HL-60 (cell line): Measurements from ENCODE around the gene KIAA1217.

ENCODE experiments used
- DNase-seq, 2 experiments: peaks; one replicate each; pipeline ENCODE4 v3.0.0-alpha.2; 2010 to 2020; ENCODE audit warnings: low read depth in 1 of 2, low spot score in 1 of 2
- H3K27ac ChIP-seq: fragments of 250-450 bp; sonication (Bioruptor Pico); replicated peaks from 2 replicates; pipeline ENCODE4 v1.5.1; 2020; ENCODE audit warnings: mild to moderate bottlenecking, moderate library complexity
- H3K27me3 ChIP-seq: fragments of 250-450 bp; sonication (Bioruptor Pico); 2 replicates; pipeline ENCODE4 v1.5.1; 2021; ENCODE audit warnings: mild to moderate bottlenecking, moderate library complexity; ENCODE audit not compliant: insufficient read depth, poor library complexity, severe bottlenecking
- H3K4me3 ChIP-seq: replicated peaks from 2 replicates; pipeline ENCODE4 v1.5.1; 2011; ENCODE audit warnings: mild to moderate bottlenecking, control low read depth, low read length; ENCODE audit not compliant: insufficient read depth
- CTCF ChIP-seq: IDR thresholded peaks from one replicate; pipeline ENCODE4 v1.5.1; 2011; ENCODE audit warnings: low read length, control low read depth, inconsistent platforms; ENCODE audit not compliant: insufficient read depth
- GABPA ChIP-seq: IDR thresholded peaks from 2 replicates; pipeline ENCODE4 v1.6.1; 2012; ENCODE audit warnings: low read depth
- POLR2AphosphoS5 ChIP-seq: IDR thresholded peaks from 2 replicates; pipeline ENCODE4 v1.6.1; 2012; ENCODE audit warnings: low read depth
- REST ChIP-seq: IDR thresholded peaks from 2 replicates; pipeline ENCODE4 v1.6.1; 2012; ENCODE audit warnings: low read depth; ENCODE audit not compliant: insufficient replicate concordance
- SPI1 ChIP-seq: IDR thresholded peaks from 2 replicates; pipeline ENCODE4 v1.6.1; 2012; ENCODE audit warnings: low read depth, mild to moderate bottlenecking, borderline replicate concordance

KIAA1217 gene

GRCh38 chr10:24238519-24239247 is 29.7 kb downstream of the KIAA1217 start:
- Histone ChIP-seq H3K27ac (no peak overlapping the region), H3K27me3 (no peaks in the 10 kb centered on the region), H3K4me3 (no peak overlapping the region)
- TF ChIP-seq POLR2AphosphoS5 (no peak), GABPA (no peak), CTCF (no peak)
- no peak for DNase-seq

GRCh38 chr10:24239289-24240040 is 30.5 kb downstream of the KIAA1217 start:
- Histone ChIP-seq H3K27ac (no peak overlapping the region), H3K27me3 (no peaks in the 10 kb centered on the region), H3K4me3 (no peak overlapping the region)
- no peak for TF ChIP-seq SPI1
- no peak for TF ChIP-seq REST
- TF ChIP-seq POLR2AphosphoS5 = no peak
- TF ChIP-seq CTCF = no peak
- no peak for TF ChIP-seq GABPA
- DNase-seq = no peak

GRCh38 chr10:24240041-24240751 is 31.3 kb downstream of the KIAA1217 start:
- Histone ChIP-seq H3K27me3 (no peaks in the 10 kb centered on the region), H3K27ac (no peak overlapping the region), H3K4me3 (no peak overlapping the region)
- no peak for DNase-seq
- TF ChIP-seq SPI1 = no peak
- no peak for TF ChIP-seq GABPA
- TF ChIP-seq POLR2AphosphoS5 = no peak
- no peak for TF ChIP-seq REST
- TF ChIP-seq CTCF = no peak
